NCI-H146 treated with DMSO at 0.1 percent for 48 hours (cell line): ENCODE measurements around the gene ATL2.
"Not testable (repeated sequence)": the region's sequence is repeated elsewhere in the genome, so short reads cannot be mapped to it uniquely, and the experiment has no call there.

Experiments
- DNase-seq: peaks from one replicate; lab custom pipeline; 2025; ENCODE audit not compliant: unreplicated experiment; lab: John Stamatoyannopoulos, UW

Gene ATL2

GRCh38 chr2:38394041-38394440 lies 17.0 kb upstream of the ATL2 start:
- no peak for DNase-seq

GRCh38 chr2:38390947-38391346 lies 13.9 kb upstream of the ATL2 start:
- no peak for DNase-seq

GRCh38 chr2:38387887-38388286 lies 10.8 kb upstream of the ATL2 start:
- DNase-seq: no peak

- no peak for DNase-seq
Measured at GRCh38 chr2:38386821-38387220, 9.7 kb upstream of the ATL2 start.

GRCh38 chr2:38386377-38386776 lies 9.3 kb upstream of the ATL2 start:
- DNase-seq: no peak

DNA sequence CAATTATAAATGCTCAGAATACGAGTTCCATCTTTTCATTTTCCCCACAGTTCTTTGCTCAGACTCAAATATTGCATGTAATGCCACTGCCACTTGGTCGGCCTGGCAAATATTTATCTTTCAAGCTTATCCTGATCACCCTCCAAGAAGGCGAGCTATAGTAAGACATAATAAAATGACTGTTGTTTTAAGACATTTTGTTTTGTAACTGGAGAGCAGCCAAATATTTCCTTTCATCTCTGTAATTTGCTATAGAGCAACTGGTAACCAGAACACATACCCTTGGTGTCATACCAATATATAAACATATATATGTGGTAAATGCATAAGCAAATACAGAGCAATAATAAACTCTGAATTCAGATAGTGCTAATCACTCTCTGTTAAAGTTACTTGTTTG lies 7.3 kb upstream of the ATL2 start:
- no peak for DNase-seq

DNA sequence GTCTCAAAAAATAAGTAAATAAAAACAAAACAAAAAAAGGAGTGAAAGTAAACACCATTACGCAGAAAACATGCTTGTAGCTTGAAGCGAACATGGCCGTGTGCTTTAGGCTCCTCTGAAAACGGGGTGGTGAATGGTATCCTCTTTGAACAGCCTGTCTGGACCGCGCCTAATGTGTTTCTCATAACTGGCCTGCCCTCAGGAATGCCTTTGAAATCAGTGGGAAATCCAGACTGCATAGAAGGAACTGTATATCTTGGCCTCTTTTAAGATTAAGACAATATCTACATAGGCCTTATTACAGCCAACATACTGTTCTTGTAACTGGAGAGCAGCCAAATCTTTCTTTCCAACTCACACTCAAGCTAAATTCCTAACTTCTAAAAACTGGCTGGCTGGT lies 6.7 kb upstream of the ATL2 start:
- DNase-seq: not testable (repeated sequence)

DNA sequence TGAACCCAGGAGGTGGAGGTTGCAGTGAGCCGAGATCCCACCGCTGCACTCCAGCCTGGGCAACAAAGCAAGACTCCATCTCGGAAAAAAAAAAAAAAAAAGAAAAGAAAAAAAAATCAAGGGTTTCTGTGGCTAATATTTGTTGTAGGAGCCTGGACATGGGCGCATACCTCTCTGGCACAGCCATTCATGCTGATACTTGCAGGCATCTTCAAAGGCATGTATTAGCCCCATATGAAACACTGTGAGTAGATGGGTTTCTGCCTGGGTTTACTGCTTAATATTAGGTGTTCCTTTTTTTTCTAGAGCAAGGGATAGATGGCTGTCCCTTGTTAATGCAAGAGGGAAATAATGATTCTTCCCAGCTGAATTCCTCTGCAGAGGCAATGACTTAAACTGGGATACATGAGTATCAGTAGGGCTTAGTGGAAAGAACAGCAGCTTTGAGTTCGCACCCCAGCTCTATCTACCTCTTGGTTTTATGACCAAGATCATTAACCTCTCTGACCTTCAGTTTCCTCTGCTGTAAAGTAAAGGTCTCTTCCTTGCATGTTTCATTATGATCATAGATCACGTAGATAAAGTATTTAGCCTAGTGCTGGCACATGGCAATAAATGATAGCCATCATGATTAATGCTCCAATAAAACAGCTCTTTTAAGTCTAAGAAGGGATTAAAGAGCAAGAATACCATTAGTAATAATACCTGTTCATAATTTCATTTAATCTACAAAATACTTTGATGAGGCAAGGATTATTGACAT lies 4.5 kb upstream of the ATL2 start:
- no peak for DNase-seq

GRCh38 chr2:38380397-38381130 lies 3.5 kb upstream of the ATL2 start:
- no peak for DNase-seq

GRCh38 chr2:38376346-38377049 lies 575 bp downstream of the ATL2 start:
- DNase-seq: peak; percentile 19

GRCh38 chr2:38375696-38376345 lies 1.3 kb downstream of the ATL2 start:
- no peak for DNase-seq

- no peak for DNase-seq
Measured at GRCh38 chr2:38374984-38375383, 2.1 kb downstream of the ATL2 start.

DNA sequence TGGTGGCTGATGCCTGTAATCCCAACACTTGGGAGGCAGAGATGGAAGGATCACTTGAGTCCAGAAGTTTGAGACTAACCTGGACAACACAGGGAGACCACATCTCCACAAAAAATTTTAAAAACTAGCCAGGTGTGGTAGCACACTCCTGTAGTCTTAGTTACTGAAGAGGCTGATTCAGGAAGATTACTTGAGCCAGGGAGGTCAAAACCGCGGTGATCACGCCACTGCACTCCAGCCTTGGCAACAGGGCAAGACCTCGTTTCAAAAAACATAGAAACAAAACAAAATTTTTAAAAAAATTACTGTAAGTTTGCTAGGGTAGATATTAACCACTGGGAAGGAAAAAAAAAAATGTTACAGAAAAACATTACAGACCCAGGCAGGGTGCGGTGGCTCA lies 5.8 kb downstream of the ATL2 start:
- no peak for DNase-seq

DNA sequence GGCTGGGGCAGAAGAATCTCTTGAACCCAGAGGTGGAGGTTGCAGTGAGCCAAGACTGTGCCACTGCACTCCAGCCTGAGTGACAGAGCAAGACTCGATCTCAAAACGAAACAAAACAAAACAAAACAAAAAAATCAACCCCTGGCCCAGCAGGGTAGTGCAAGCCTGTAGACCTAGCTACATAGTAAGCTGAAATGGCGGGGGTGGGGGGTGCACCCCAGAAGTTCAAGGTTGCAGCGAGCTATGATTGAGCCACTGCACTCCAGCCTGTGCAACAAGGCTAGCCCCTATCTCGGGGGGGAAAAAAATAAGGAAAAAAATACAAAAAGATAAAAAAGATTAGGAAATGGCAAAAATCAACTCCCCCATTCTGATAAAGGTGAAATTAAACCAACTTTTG lies 6.4 kb downstream of the ATL2 start:
- DNase-seq: no peak

DNA sequence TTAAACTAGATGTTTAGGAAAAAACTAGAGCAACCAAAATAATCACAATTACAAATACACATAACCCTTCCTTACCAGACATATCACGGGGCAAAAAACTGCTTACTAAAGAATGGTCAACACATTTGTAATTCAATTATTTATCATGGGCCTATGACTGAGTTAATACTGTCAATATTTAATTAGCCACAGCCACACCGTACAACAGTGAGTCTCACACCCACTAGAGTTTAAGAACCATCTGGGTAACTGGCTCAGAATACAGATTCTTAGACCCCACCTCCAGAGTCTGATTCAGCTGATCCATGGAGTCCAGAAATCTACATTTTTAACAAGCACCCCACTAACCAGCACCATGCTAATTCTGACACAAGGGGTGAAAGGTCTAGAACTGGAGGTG lies 14.8 kb downstream of the ATL2 start:
- no peak for DNase-seq

- no peak for DNase-seq
Measured at GRCh38 chr2:38360177-38360576, 16.9 kb downstream of the ATL2 start.

DNA sequence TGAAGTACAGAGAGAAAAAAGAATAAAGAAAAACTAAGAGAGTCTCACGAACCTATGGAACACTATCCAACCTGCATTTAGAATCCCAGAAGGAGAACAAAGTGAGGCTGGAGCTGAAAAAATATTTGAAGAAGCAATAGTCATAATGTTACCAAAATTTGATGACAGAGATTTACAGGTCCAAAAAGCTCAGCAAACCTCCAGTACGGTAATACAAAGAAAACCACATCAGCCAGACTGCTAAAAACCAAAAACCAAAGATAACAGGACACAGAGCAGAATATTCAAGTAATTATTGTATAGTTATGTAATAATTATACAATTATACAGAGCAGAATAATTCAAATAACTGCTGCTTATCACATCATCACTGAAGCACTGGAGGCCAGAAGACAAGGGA lies 23.7 kb downstream of the ATL2 start:
- no peak for DNase-seq

DNA sequence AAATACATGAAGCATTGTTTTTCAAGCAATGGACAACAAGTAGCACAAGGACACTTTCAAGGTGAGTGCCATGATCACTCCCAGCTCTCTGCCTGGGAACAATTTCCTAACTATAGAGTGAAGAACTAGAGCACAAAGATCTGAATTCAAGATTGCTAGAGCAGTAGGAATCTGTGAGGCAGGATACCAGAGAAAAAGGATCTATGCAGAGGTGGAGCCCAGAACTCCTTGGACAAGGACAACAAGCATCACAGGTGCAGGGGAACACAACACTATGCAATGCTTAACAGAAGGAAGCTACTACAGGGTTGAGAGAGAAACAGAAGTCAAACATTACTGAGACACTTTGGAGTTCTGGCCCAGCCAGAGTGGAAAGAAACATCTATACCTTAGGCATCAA lies 24.7 kb downstream of the ATL2 start:
- no peak for DNase-seq

DNA sequence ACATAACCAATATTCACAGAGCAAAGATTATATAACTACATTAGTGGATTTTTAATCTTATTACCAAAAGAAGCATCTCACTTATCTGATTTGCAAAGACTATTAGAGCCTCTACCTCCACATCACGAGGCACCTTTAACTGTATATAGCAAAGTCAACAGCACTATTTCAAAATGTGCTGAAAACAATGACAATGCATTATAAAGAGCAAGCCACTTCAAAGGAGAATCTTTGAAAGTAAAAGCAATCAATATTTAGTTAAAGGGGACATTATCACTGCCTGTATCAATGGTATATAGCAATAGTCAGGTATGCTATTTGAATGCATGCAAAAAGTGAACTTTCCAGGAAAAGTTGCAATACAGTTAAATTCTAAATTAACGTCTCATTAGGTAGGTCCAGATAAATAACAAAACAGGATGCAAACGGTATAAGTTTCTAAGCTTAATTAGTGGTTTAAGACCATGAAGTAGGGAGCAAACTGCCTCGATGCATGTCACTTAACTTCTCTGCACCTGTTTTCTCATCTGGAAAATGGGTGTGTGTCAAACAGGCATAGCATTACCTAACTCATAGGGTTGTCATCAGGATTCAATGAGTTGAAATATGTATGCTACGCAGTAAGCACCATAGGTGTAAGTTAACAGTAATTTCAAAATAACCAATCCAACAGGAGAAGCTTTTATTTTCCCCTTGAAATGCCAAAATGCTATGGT lies 31.6 kb downstream of the ATL2 start:
- DNase-seq: no peak

DNA sequence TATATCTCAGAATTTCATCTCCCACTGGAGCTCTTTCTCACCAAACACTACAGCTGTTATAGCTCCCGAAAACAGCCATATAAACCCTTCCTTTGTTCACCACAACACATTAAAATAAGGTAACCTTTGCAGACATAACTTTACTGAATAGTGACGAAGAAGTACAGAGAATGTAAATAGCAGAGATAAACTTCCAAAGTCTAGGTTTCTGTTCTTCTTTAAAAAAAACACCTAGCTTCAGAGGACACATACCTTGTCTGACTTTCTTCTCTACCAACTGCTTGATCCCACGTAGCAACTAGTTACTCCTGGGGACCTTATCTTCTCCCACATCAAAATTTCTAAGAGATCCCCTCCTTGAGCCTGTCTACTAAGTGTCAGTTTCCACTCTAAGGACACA lies 32.3 kb downstream of the ATL2 start:
- DNase-seq: no peak

DNA sequence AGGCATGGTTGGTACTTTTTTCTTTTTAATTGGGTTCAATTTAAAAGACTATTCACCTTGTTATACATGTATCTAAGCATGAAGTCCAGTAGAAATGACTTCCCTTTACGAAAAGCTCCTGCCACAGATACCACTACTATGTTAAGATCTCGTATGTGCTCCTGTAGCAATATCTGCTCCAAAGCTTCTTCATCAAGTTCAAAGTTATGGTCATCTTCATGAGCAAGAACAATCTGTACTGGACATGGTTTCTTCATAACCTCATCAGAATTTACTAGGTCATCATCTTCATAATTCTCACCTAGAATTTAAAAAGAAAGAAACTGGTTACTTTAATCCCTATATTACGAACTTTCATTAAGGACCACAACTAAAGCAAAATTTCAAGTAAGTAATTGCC lies 33.9 kb downstream of the ATL2 start:
- no peak for DNase-seq
